HG02610 (cell line): ENCODE data around the gene CHCHD3.

Experiments used
- ATAC-seq: cut with Tn5 transposase; IDR thresholded peaks from one replicate; pipeline ENCODE4 v1.9.1; 2021; ENCODE audit warnings: mild to moderate bottlenecking, moderate library complexity; ENCODE audit not compliant: unreplicated experiment

CHCHD3 gene

GRCh38 chr7:132782777-132783640 is 298.9 kb downstream of the CHCHD3 start:
- ATAC-seq = no peak

GRCh38 chr7:132780822-132781221 is 301.1 kb downstream of the CHCHD3 start:
- no peak for ATAC-seq

- no peak for ATAC-seq
Observed at GRCh38 chr7:132779164-132779563, 302.7 kb downstream of the CHCHD3 start.

GRCh38 chr7:132778761-132779160 is 303.1 kb downstream of the CHCHD3 start:
- no peak for ATAC-seq

- ATAC-seq = no peak
Observed at GRCh38 chr7:132777956-132778355, 303.9 kb downstream of the CHCHD3 start.

- ATAC-seq = no peak
Observed at GRCh38 chr7:132777414-132777813, 304.5 kb downstream of the CHCHD3 start.

- ATAC-seq = no peak
Observed at GRCh38 chr7:132776048-132776620, 305.8 kb downstream of the CHCHD3 start.

GRCh38 chr7:132773527-132773956 is 308.3 kb downstream of the CHCHD3 start:
- ATAC-seq = no peak

- no peak for ATAC-seq
Observed at GRCh38 chr7:132771301-132771730, 310.6 kb downstream of the CHCHD3 start.

GRCh38 chr7:132770055-132770454 is 311.8 kb downstream of the CHCHD3 start:
- no peak for ATAC-seq

- no peak for ATAC-seq
Observed at GRCh38 chr7:132769280-132769679, 312.6 kb downstream of the CHCHD3 start.

- no peak for ATAC-seq
Observed at GRCh38 chr7:132768099-132768498, 313.8 kb downstream of the CHCHD3 start.

- no peak for ATAC-seq
Observed at GRCh38 chr7:132767378-132767777, 314.5 kb downstream of the CHCHD3 start.

GRCh38 chr7:132766660-132767059 is 315.2 kb downstream of the CHCHD3 start:
- ATAC-seq = no peak

GRCh38 chr7:132765861-132766260 is 316.0 kb downstream of the CHCHD3 start:
- no peak for ATAC-seq

GRCh38 chr7:132764762-132765161 is 317.1 kb downstream of the CHCHD3 start:
- no peak for ATAC-seq

- no peak for ATAC-seq
Observed at GRCh38 chr7:132760866-132761265, 321.0 kb downstream of the CHCHD3 start.

- ATAC-seq = no peak
Observed at GRCh38 chr7:132760244-132760623, 321.7 kb downstream of the CHCHD3 start.

- ATAC-seq = no peak
Observed at GRCh38 chr7:132759482-132760243, 322.2 kb downstream of the CHCHD3 start.

GRCh38 chr7:132758986-132759385 is 322.9 kb downstream of the CHCHD3 start:
- ATAC-seq = no peak

GRCh38 chr7:132757783-132758182 is 324.1 kb downstream of the CHCHD3 start:
- ATAC-seq = no peak
